ENCODE results near the gene GGTLC1.
"Not testable (repeated sequence)": the region's sequence is repeated elsewhere in the genome, so short reads cannot be mapped to it uniquely, and the experiment has no call there.

Gene GGTLC1

DNA sequence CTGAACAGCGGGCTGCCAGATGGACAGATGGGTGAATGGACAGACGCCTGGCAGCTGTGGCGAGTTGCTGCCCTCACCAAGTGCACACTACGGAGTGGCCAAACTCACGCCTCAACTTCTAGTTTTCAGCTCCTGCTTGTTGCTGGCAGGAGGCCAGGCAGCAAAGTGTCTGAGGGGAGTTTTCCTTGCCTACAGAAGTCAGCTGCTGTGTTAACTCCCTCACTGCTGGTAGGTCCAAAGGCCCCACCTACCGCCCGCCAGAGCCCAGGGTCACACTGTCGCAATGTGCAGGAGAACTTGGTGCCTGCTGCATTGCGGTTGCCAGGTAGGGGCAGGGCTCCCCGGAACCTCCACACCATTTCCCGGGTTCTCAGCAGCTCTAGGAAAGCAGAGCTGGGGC is 7.6 kb downstream of the GGTLC1 start:
- not testable (repeated sequence) for H3K9ac ChIP-seq, H3K27me3 ChIP-seq, H4K20me1 ChIP-seq, H3K27ac ChIP-seq, H3K4me3 ChIP-seq, H3K9me3 ChIP-seq, H3K36me3 ChIP-seq
- Histone ChIP-seq H3K4me2 (0 out of 2 replicates have a peak overlapping the region, but pooled peaks have one; percentile 60), H3K4me1 (peaks cover 33% of the 10 kb centered on the region)

DNA sequence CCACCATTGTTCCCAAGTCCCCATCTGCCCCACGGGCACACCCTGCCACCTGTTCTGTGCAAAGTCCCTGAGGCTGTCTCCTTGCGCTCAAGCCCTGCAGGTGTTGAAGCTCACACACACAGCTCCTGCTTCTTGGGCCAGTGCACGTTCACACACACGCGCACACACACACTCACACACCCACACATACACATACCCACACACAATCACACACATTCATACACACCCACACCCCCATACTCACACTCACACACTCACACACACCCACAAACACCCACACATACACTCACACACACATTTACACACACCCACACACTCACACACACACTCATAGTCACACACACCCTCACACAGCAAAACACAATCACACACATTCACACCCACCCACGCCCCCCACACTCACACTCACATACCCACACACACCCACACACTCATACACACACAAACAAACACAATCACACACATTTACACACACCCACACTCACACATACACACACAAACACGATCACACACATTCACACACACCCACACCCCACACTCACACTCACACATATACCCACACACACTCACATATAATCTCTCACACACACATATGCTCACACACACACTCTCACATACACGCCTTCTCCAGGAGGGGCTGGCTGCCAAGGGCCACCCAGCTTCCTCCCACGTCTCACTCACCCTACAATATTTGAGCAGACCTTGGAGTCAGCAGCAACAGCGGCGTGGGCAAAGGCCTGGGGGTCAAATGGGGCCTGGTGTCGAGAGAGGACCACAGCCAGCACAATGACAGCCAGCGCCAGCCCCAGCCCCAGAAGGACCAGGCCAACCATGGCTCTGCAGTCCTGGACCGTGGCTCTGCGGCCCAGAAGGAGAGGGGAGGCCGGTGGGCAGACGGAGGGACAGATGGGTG is 8.4 kb downstream of the GGTLC1 start:
- not testable (repeated sequence) for H3K9ac ChIP-seq, H3K36me3 ChIP-seq, H3K27me3 ChIP-seq, H4K20me1 ChIP-seq, H3K9me3 ChIP-seq, H3K4me3 ChIP-seq
- Histone ChIP-seq H3K27ac (0 out of 2 replicates have a peak overlapping the region, but pooled peaks have one; percentile 30), H3K4me2 (peak overlapping the region; percentile 60), H3K4me1 (peaks cover 33% of the 10 kb centered on the region)

DNA sequence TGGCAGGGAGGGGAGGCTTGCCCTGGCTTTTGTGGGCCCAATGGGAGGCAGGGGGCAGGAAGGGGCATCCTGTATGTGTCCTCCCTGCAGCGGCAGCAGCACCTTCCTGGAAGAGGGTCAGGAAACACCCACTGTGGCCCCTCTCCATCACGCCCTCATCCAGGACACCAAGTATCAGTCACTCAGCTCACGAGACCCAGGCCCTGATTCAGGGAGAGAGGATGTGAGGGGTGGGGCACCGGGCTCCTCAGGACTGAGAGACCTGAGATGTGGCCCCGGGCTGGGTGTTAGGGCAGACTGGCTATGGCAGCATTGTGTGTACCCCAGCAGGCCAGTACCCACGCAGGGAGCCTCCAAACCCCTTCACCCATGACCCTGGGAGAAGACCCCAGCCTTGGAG is 9.2 kb downstream of the GGTLC1 start:
- H3K27ac ChIP-seq, result 0 out of 2 replicates have a peak overlapping the region, but pooled peaks have one; percentile 51
- H3K9me3 ChIP-seq, result not testable (repeated sequence)

DNA sequence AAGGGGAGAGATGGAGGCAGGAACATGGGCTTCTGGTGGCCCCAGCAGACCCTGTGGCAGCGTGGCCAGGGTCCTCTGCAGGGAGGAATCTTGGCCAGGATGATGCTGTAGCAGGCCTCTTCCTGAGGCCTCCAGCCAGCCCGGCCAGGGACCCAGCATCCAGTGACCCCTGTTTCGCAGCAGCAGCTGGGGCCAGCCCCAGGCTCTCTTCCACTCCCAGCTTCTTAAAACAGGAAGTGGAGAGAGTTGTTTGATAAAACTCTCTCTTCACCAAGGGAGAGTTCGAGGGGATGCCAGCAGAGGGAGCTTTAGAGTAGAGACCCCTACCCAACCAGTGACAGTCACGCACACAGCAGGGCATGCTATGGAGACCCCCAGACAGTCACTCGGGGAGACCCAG is 10.1 kb downstream of the GGTLC1 start:
- not testable (repeated sequence) for H3K9me3 ChIP-seq, H3K27me3 ChIP-seq, H3K9ac ChIP-seq, H3K4me3 ChIP-seq, H4K20me1 ChIP-seq, H3K36me3 ChIP-seq
- Histone ChIP-seq H3K27ac (peak overlapping the region; percentile 75), H3K4me1 (peaks cover 33% of the 10 kb centered on the region), H3K4me2 (peak overlapping the region; percentile 74)

More for the DNA sequence above, 9.2 kb downstream of the GGTLC1 start:
- not testable (repeated sequence) for H4K20me1 ChIP-seq, H3K4me3 ChIP-seq, H3K27me3 ChIP-seq, H3K9ac ChIP-seq, H3K36me3 ChIP-seq
- Histone ChIP-seq H3K4me2 (peak overlapping the region; percentile 60), H3K4me1 (peaks cover 33% of the 10 kb centered on the region)

DNA sequence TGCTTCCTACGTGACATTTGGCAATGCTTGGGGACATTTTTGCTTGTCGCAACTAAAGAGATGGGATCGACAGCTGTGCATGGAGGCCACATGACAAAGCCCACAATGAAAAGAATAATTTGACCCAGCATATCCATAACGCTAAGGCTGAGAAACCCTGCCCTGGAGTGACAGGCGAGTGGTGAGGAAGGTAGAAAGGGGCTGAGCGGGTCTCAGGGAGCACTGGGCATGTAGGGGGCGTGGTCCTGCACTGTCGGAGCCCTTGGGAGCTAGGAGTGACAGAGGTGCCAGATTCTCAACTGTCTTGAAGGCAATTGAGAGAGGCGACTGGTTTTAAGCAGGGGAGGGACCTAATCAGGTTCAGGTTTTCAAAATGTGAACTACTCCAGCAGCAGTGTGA is 13.6 kb downstream of the GGTLC1 start:
- no peak overlapping the region for H3K9ac ChIP-seq
- no peaks in the 10 kb centered on the region for H3K36me3 ChIP-seq
- no peaks in the 10 kb centered on the region for H3K9me3 ChIP-seq
- H3K4me3 ChIP-seq, result no peak overlapping the region
- H4K20me1 ChIP-seq, result no peaks in the 10 kb centered on the region
- H3K27ac ChIP-seq, result no peak overlapping the region
- no peak overlapping the region for H3K4me2 ChIP-seq
- no peaks in the 10 kb centered on the region for H3K27me3 ChIP-seq
- TF ChIP-seq Cebpa-rat (IDR thresholded peaks at IDR 0.05), result no peak
- peaks cover 27% of the 10 kb centered on the region for H3K4me1 ChIP-seq

DNA sequence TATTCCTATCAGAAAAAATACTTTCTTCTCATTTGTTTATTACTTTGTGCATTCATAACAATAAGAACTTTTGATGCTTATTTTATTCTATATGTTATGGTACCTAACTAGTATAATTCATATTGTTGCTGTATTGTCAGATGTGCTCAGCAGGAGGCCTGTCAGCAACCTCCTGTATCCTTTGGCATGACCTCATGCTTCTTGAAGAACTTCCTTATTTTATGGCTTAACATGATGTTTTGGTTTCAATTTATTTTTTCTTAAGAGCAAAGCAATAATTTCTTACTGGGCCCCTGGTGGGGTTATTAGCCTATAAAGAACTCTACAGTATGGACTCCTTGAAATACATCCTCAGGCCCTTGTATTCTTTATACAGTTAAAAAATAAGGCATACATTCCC is 17.3 kb downstream of the GGTLC1 start:
- no peaks in the 10 kb centered on the region for H3K27me3 ChIP-seq
- H3K4me1 ChIP-seq, result peaks cover 7% of the 10 kb centered on the region
- TF ChIP-seq Cebpa-rat (IDR thresholded peaks at IDR 0.05), result no peak
- H4K20me1 ChIP-seq, result no peaks in the 10 kb centered on the region
- no peak overlapping the region for H3K27ac ChIP-seq
- H3K9ac ChIP-seq, result no peak overlapping the region
- no peak overlapping the region for H3K4me3 ChIP-seq
- H3K36me3 ChIP-seq, result no peaks in the 10 kb centered on the region
- H3K4me2 ChIP-seq, result peak overlapping the region; percentile 26; the same call in 1 of the 2 replicates
- peaks cover 14% of the 10 kb centered on the region for H3K9me3 ChIP-seq

DNA sequence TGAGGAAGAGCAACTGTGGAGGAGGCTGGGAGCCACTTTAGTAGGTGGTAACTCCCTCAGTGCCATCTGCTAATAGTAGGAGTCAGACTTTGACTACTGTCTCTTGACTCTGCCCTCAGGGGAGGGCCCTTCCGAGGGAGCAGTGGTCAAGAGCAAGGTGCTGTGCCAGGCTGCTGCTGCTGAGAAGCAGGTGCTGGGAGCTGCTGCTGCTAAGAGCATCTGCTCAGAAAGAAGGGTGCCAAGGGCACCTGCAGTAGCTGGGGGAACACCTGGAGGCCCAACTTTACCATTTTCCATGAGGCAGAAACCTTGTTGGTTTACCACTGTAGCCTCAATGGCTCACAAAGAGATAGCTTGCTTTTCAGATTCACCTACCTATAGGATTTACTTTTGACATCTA is 18.5 kb downstream of the GGTLC1 start:
- H3K27ac ChIP-seq, result no peak overlapping the region
- no peaks in the 10 kb centered on the region for H3K27me3 ChIP-seq
- H3K9ac ChIP-seq, result no peak overlapping the region
- H3K4me2 ChIP-seq, result no peak overlapping the region
- no peak for TF ChIP-seq Cebpa-rat (IDR thresholded peaks at IDR 0.05)
- H3K4me1 ChIP-seq, result peaks cover 7% of the 10 kb centered on the region
- H3K36me3 ChIP-seq, result no peaks in the 10 kb centered on the region
- H4K20me1 ChIP-seq, result no peaks in the 10 kb centered on the region
- peaks cover 27% of the 10 kb centered on the region for H3K9me3 ChIP-seq
- no peak overlapping the region for H3K4me3 ChIP-seq

DNA sequence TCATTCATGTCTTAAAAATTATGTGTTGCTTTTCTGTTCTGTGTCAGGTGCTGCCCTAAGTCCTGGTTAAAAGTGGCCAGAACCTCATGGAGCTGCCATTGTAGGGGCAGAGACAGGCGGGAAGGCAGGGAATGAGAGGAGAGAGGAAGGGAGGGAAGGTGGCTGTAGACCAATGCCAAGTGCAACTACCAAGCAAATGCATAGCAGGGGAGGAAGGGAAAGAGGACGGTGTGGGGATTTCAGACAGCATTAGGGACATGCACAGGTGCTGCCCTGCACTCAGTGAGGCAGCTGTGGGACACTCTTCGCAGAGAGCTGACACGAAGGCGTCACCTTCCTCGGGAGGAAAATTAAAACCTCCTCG is 21.0 kb downstream of the GGTLC1 start:
- no peak overlapping the region for H3K4me2 ChIP-seq
- peaks cover 7% of the 10 kb centered on the region for H3K4me1 ChIP-seq
- no peak overlapping the region for H3K9ac ChIP-seq
- TF ChIP-seq Cebpa-rat (IDR thresholded peaks at IDR 0.05), result no peak
- no peak overlapping the region for H3K27ac ChIP-seq
- H3K27me3 ChIP-seq, result no peaks in the 10 kb centered on the region
- no peak overlapping the region for H3K4me3 ChIP-seq
- H4K20me1 ChIP-seq, result no peaks in the 10 kb centered on the region
- peaks cover 48% of the 10 kb centered on the region for H3K9me3 ChIP-seq
- H3K36me3 ChIP-seq, result no peaks in the 10 kb centered on the region

DNA sequence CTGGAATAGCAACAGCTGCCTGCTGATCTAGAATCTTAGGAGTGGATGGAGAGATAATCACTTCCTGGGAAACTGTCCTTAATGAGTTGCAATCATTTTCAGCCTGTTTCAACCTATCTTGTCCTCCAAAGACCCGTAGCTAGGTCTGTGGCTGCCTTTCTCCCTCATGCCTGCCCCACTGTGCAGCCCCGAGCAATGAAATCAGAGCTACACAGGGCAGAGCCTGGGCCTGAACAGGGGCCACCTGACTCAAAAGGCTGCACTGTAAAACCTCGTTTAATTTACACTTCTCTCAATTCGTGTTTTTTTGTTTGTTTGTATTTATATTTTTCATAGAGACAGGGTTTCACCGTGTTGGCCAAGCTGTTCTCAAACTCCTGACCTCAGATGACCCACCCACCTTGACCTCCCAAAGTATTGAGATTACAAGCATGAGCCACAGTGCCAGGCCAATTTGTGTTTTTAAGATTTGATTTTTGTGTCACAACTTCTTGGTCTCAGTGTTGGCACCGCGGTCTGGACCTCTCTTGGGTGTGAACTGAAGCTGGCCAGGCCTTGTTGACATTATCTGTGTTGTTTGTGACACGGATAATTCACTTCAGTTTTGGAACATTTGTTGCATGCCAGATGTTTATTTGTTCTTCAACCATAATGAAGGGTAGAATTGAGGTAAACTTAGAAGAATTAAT is 21.5 kb downstream of the GGTLC1 start:
- no peak overlapping the region for H3K4me3 ChIP-seq
- no peak overlapping the region for H3K4me2 ChIP-seq
- H4K20me1 ChIP-seq, result no peaks in the 10 kb centered on the region
- H3K9me3 ChIP-seq, result peaks cover 51% of the 10 kb centered on the region
- TF ChIP-seq Cebpa-rat (IDR thresholded peaks at IDR 0.05), result no peak
- H3K36me3 ChIP-seq, result no peaks in the 10 kb centered on the region
- H3K9ac ChIP-seq, result no peak overlapping the region
- no peak overlapping the region for H3K27ac ChIP-seq
- H3K4me1 ChIP-seq, result peaks cover 7% of the 10 kb centered on the region
- no peaks in the 10 kb centered on the region for H3K27me3 ChIP-seq

DNA sequence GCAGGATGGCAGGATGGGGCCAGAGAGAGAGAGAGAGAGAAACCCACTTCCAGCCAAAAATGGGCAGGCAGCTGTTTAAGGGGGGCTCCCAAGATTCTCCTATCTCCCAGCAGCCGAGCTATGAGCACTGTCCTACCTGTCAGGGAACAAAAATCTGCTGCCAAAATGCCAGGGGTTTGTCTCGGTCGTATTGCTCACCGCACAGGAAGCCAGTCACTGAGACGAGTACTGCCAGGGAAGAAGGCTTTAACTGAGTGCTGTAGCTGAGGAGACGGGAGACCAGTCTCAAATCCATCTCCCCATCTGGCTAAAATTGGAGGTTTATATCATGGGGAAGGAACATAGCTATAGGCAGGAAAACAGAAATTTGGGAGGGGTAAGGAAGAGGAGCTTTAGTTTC is 22.3 kb downstream of the GGTLC1 start:
- no peak overlapping the region for H3K9ac ChIP-seq
- no peaks in the 10 kb centered on the region for H4K20me1 ChIP-seq
- H3K4me3 ChIP-seq, result no peak overlapping the region
- H3K9me3 ChIP-seq, result peaks cover 53% of the 10 kb centered on the region
- H3K4me2 ChIP-seq, result no peak overlapping the region
- no peaks in the 10 kb centered on the region for H3K27me3 ChIP-seq
- H3K27ac ChIP-seq, result no peak overlapping the region
- peaks cover 2% of the 10 kb centered on the region for H3K4me1 ChIP-seq
- TF ChIP-seq Cebpa-rat (IDR thresholded peaks at IDR 0.05), result no peak
- no peaks in the 10 kb centered on the region for H3K36me3 ChIP-seq
